WTC11 (cell line): ENCODE data around the gene NHSL1. TPM values are rescaled to one million over a fixed set of nuclear protein-coding genes. Genes with fewer than 3 reads are reported as not detected.

ENCODE experiments used
- ATAC-seq: fragments of 200-7000 bp; cut with Tn5 transposase; 2 replicates; pipeline ENCODE4 v1.10.0; 2021; ENCODE audit warnings: mild to moderate bottlenecking, moderate library complexity
- CTCF ChIA-PET: fragments of 300-600 bp; sonication (Branson Sonifier 250); formaldehyde crosslinking; loops from one replicate; lab custom pipeline; 2021; ENCODE audit warnings: antibody characterized with exemption; lab: Charles Lee
- POLR2A ChIA-PET: fragments of 350-600 bp; sonication (Branson Sonifier 250); formaldehyde crosslinking; loops from one replicate; lab custom pipeline; 2021; ENCODE audit warnings: antibody characterized with exemption; lab: Charles Lee
- DNase-seq: peaks from one replicate; pipeline ENCODE4 v3.0.0; 2021; ENCODE audit warnings: low spot score
- H3K27ac Mint-ChIP-seq: 2 replicates; pipeline ENCODE4 v1.8.0; 2021; ENCODE audit warnings: mixed read lengths
- H3K27me3 Mint-ChIP-seq: 2 replicates; pipeline ENCODE4 v1.8.0; 2021; ENCODE audit warnings: low read depth, mild to moderate bottlenecking, moderate library complexity, mixed read lengths
- H3K36me3 Mint-ChIP-seq: 2 replicates; pipeline ENCODE4 v1.8.0; 2021; ENCODE audit warnings: mixed read lengths
- H3K4me1 Mint-ChIP-seq: 2 replicates; pipeline ENCODE4 v1.8.0; 2022; ENCODE audit warnings: mixed read lengths
- H3K4me3 Mint-ChIP-seq: 2 replicates; pipeline ENCODE4 v1.8.0; 2021; ENCODE audit warnings: mild to moderate bottlenecking, moderate library complexity, mixed read lengths
- H3K9me3 Mint-ChIP-seq: 2 replicates; pipeline ENCODE4 v1.8.0; 2021; ENCODE audit warnings: mixed read lengths
- CBFB ChIP-seq: sonication (generic); formaldehyde crosslinking; IDR thresholded peaks from 2 replicates; pipeline ENCODE4 v1.8.1; 2022; ENCODE audit warnings: mild to moderate bottlenecking, low read depth, missing genetic modification reagents
- JAZF1 ChIP-seq: fragments of 250-450 bp; sonication (Bioruptor Pico); IDR thresholded peaks from 2 replicates; pipeline ENCODE4 v1.9.0; 2021; ENCODE audit warnings: moderate library complexity, mild to moderate bottlenecking, inconsistent platforms
- JUN ChIP-seq: sonication (generic); formaldehyde crosslinking; IDR thresholded peaks from 2 replicates; pipeline ENCODE4 v1.8.0; 2023; ENCODE audit warnings: mild to moderate bottlenecking, missing genetic modification reagents
- NFE2L1 ChIP-seq: sonication (generic); formaldehyde crosslinking; IDR thresholded peaks from 2 replicates; pipeline ENCODE4 v1.8.1; 2023; ENCODE audit warnings: missing genetic modification reagents
- NR1H2 ChIP-seq: sonication (generic); formaldehyde crosslinking; IDR thresholded peaks from 2 replicates; pipeline ENCODE4 v1.9.0; 2021; ENCODE audit warnings: mild to moderate bottlenecking, moderate library complexity, missing genetic modification reagents
- RELA ChIP-seq: sonication (generic); formaldehyde crosslinking; IDR thresholded peaks from 2 replicates; pipeline ENCODE4 v1.8.1; 2022; ENCODE audit warnings: missing genetic modification reagents, mild to moderate bottlenecking, borderline replicate concordance
- SOX15 ChIP-seq: fragments of 250-450 bp; sonication (Bioruptor Pico); IDR thresholded peaks from 2 replicates; pipeline ENCODE4 v1.9.0; 2021; ENCODE audit warnings: mild to moderate bottlenecking
- SP1 ChIP-seq: sonication (generic); formaldehyde crosslinking; conservative IDR thresholded peaks from 2 replicates; pipeline ENCODE4 v1.8.1; 2022; ENCODE audit warnings: missing genetic modification reagents
- ZBTB21 ChIP-seq: sonication (generic); formaldehyde crosslinking; IDR thresholded peaks from 2 replicates; pipeline ENCODE4 v1.8.1; 2023; ENCODE audit warnings: mild to moderate bottlenecking, missing genetic modification reagents, borderline replicate concordance
- ZNF121 ChIP-seq: sonication (generic); formaldehyde crosslinking; IDR thresholded peaks from 2 replicates; pipeline ENCODE4 v1.8.0; 2023; ENCODE audit warnings: missing genetic modification reagents
- ZNF396 ChIP-seq: fragments of 250-450 bp; sonication (Bioruptor Pico); IDR thresholded peaks from 2 replicates; pipeline ENCODE4 v1.8.0; 2021; ENCODE audit warnings: mild to moderate bottlenecking, moderate library complexity, borderline replicate concordance
- ZNF423 ChIP-seq: fragments of 250-450 bp; sonication (Bioruptor Pico); IDR thresholded peaks from 2 replicates; pipeline ENCODE4 v2.1.2; 2022; ENCODE audit warnings: mild to moderate bottlenecking, moderate library complexity
- total RNA-seq: library from RNA; stranded (reverse); gene quantifications from 3 replicates; pipeline ENCODE4 v1.2.3, GENCODE V29; 2021
- TF ChIP-seq, protein P1 (sequence below): fragments of 250-450 bp; sonication (Bioruptor Pico); conservative IDR thresholded peaks from 2 replicates; pipeline ENCODE4 v1.9.0; 2021; ENCODE audit warnings: mild to moderate bottlenecking
- TF ChIP-seq, protein P2 (sequence below): fragments of 250-450 bp; sonication (Bioruptor Pico); IDR thresholded peaks from 2 replicates; pipeline ENCODE4 v1.8.0; 2021; ENCODE audit warnings: mild to moderate bottlenecking
- TF ChIP-seq, protein P3 (sequence below): sonication (generic); formaldehyde crosslinking; IDR thresholded peaks from 2 replicates; pipeline ENCODE4 v1.8.0; 2023; ENCODE audit warnings: missing genetic modification reagents
- TF ChIP-seq, protein P4 (sequence below): sonication (generic); formaldehyde crosslinking; IDR thresholded peaks from 2 replicates; pipeline ENCODE4 v1.8.0; 2022; ENCODE audit warnings: mild to moderate bottlenecking, missing genetic modification reagents
- TF ChIP-seq, protein P5 (sequence below): sonication (generic); formaldehyde crosslinking; IDR thresholded peaks from 2 replicates; pipeline ENCODE4 v1.8.0; 2022; ENCODE audit warnings: mild to moderate bottlenecking, missing genetic modification reagents

NHSL1 gene
- total RNA-seq, 1 experiment from 2014 or later: 31.1 TPM

DNA sequence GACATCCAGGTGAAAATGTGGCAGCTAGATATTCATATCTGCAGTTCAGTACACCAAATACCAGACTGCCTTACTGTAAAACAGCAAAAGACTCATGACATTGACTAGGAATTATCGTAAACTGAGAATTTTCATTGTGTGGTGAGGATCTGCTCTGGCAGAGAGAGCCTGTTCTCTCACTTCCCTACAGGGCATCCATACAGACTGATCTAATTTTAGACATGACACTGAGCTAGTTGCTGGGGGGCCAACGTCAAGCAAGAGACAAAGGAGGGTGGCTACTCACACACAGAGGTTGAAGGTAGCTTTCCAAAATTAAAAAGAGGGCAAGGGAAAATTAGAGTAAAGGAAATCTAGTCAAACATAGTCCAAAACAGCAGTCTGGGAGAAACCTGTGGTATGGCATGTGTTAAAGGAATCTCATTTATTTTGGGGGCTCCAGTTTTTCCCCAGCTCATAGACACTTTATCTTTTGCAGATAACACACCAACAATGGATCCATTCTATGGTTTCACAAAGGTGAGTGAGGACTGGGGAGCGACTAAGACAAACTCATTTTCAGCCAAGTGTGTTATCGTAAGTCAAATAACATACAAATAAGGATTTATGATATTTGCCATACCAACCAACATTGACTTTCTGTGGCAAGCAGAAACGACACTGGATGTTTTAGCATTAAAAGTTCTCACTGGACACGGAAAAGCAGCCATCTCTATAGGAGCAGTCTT lies 36.6 kb upstream of the NHSL1 start:
- H3K27me3 Mint-ChIP-seq: no peaks in the 10 kb centered on the region
- no peak overlapping the region for H3K4me3 Mint-ChIP-seq
- ATAC-seq (no peak), DNase-seq (no peak)
- POLR2A ChIA-PET: no interaction called here
- no peaks in the 10 kb centered on the region for H3K9me3 Mint-ChIP-seq
- no peak overlapping the region for H3K27ac Mint-ChIP-seq
- H3K36me3 Mint-ChIP-seq: no peaks in the 10 kb centered on the region
- CTCF ChIA-PET: interaction anchor here (1.2 kb wide), 1 partner anchor 27 kb away, joined by 3 read pairs; no protein-coding TSS in a partner anchor
- H3K4me1 Mint-ChIP-seq: peaks cover 41% of the 10 kb centered on the region
- no peak for TF ChIP-seq CBFB (CRISPR knock-in tag)
- no peak for TF ChIP-seq SOX15 (CRISPR knock-in tag)
- TF ChIP-seq ZNF396: no peak
- TF ChIP-seq JAZF1 (CRISPR knock-in tag): no peak
- TF ChIP-seq, protein P1, sequence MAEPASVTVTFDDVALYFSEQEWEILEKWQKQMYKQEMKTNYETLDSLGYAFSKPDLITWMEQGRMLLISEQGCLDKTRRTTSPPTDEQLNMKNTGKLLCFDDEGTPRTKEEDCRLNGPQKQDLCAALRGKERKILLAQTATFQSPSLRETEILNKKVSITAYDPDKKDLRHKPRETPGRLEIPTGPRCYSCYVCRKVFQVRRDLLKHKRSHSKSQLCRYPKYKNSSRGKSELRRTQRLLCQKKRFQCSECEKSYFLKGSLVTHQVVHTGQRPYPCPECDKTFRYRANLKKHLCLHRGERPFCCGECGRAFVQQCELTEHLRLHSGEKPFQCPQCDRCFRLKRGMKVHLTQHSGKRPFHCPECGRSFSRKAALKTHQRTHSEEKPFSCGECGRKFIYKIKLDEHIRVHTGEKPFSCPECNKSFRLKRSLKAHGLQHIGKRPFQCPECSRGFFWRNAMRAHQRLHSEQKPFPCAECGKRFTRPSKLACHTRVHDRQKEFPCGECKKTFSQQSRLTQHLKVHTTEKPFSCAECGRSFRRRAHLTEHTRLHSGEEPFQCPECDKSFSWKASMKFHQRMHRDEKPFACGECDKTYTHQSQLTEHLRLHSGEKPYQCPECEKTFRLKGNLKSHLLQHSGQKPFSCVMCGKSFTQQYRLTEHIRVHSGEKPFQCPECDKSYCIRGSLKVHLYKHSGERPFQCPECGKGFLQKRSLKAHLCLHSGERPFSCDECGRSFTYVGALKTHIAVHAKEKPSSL (CRISPR knock-in tag): no peak
- TF ChIP-seq NFE2L1 (CRISPR knock-in tag): no peak
- TF ChIP-seq, protein P2, sequence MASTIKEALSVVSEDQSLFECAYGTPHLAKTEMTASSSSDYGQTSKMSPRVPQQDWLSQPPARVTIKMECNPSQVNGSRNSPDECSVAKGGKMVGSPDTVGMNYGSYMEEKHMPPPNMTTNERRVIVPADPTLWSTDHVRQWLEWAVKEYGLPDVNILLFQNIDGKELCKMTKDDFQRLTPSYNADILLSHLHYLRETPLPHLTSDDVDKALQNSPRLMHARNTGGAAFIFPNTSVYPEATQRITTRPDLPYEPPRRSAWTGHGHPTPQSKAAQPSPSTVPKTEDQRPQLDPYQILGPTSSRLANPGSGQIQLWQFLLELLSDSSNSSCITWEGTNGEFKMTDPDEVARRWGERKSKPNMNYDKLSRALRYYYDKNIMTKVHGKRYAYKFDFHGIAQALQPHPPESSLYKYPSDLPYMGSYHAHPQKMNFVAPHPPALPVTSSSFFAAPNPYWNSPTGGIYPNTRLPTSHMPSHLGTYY (CRISPR knock-in tag): no peak
- TF ChIP-seq RELA: no peak
- TF ChIP-seq, protein P3, sequence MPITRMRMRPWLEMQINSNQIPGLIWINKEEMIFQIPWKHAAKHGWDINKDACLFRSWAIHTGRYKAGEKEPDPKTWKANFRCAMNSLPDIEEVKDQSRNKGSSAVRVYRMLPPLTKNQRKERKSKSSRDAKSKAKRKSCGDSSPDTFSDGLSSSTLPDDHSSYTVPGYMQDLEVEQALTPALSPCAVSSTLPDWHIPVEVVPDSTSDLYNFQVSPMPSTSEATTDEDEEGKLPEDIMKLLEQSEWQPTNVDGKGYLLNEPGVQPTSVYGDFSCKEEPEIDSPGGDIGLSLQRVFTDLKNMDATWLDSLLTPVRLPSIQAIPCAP (CRISPR knock-in tag): no peak
- TF ChIP-seq SP1 (CRISPR knock-in tag): no peak
- TF ChIP-seq ZNF423 (CRISPR knock-in tag): no peak

DNA sequence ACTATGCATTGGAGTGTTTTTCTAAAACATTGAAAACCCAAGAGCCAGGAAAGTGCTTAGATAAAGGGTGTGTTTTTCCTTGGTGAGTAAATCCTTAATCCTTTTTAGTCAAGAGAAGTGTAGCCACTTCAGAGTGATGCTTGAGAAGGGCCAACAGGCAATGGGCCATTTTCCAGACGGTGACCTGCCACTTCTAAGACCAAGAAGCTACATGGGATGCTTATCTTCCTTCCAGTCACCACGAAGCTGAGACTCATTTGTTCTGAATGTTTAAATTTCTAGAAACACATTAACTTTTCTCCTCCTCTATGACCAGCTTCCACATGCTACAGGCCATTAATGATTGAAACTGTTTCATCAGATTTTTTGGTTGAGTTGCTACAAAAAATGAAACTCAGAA lies 34.4 kb upstream of the NHSL1 start:
- Mint-ChIP-seq H3K4me3 (no peak overlapping the region), H3K9me3 (peaks cover 7% of the 10 kb centered on the region), H3K4me1 (peaks cover 30% of the 10 kb centered on the region), H3K27me3 (no peaks in the 10 kb centered on the region), H3K36me3 (no peaks in the 10 kb centered on the region), H3K27ac (no peak overlapping the region)
- no peak for ATAC-seq
- CTCF ChIA-PET: no interaction called here
- POLR2A ChIA-PET: no interaction called here
- TF ChIP-seq JAZF1 (CRISPR knock-in tag) (no peak), SP1 (CRISPR knock-in tag) (no peak), NR1H2 (CRISPR knock-in tag) (no peak)
- TF ChIP-seq, protein P4, sequence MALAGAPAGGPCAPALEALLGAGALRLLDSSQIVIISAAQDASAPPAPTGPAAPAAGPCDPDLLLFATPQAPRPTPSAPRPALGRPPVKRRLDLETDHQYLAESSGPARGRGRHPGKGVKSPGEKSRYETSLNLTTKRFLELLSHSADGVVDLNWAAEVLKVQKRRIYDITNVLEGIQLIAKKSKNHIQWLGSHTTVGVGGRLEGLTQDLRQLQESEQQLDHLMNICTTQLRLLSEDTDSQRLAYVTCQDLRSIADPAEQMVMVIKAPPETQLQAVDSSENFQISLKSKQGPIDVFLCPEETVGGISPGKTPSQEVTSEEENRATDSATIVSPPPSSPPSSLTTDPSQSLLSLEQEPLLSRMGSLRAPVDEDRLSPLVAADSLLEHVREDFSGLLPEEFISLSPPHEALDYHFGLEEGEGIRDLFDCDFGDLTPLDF: no peak
- TF ChIP-seq, protein P5, sequence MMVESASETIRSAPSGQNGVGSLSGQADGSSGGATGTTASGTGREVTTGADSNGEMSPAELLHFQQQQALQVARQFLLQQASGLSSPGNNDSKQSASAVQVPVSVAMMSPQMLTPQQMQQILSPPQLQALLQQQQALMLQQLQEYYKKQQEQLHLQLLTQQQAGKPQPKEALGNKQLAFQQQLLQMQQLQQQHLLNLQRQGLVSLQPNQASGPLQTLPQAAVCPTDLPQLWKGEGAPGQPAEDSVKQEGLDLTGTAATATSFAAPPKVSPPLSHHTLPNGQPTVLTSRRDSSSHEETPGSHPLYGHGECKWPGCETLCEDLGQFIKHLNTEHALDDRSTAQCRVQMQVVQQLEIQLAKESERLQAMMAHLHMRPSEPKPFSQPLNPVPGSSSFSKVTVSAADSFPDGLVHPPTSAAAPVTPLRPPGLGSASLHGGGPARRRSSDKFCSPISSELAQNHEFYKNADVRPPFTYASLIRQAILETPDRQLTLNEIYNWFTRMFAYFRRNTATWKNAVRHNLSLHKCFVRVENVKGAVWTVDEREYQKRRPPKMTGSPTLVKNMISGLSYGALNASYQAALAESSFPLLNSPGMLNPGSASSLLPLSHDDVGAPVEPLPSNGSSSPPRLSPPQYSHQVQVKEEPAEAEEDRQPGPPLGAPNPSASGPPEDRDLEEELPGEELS (CRISPR knock-in tag): no peak
- DNase-seq: no peak

DNA sequence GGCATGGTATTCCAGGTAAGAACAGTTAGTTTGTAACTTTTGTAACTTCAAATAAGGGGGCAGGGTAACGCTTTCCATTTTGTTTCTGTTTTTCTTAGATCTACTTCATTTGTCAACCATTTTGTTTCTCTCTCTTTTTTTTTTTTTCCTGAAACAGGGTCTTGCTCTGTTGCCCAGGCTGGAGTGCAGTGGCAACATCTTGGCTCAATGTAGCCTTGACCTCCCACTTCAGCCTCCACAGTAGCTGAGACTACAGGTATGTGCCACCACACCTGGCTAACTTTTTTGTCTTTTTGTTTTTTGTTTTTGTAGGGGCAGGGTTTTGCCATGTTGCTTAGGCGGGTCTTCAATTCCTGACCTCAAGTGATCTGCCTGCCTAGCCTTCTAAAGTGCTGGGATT lies 32.1 kb upstream of the NHSL1 start:
- H3K27me3 Mint-ChIP-seq: no peaks in the 10 kb centered on the region
- DNase-seq (no peak), ATAC-seq (no peak)
- H3K4me3 Mint-ChIP-seq: no peak overlapping the region
- no peak overlapping the region for H3K27ac Mint-ChIP-seq
- H3K4me1 Mint-ChIP-seq: peaks cover 38% of the 10 kb centered on the region
- CTCF ChIA-PET: no interaction called here
- peaks cover 7% of the 10 kb centered on the region for H3K9me3 Mint-ChIP-seq
- no peaks in the 10 kb centered on the region for H3K36me3 Mint-ChIP-seq
- POLR2A ChIA-PET: no interaction called here
- TF ChIP-seq, protein P3 (CRISPR knock-in tag): no peak
- no peak for TF ChIP-seq ZBTB21 (CRISPR knock-in tag)
- no peak for TF ChIP-seq JUN (CRISPR knock-in tag)
- TF ChIP-seq ZNF121 (CRISPR knock-in tag): peak; percentile 71; the same call in 1 of the 2 replicates
